Activated CD8-positive, alpha-beta memory T cell treated with anti-CD3 and anti-CD28 coated beads, Interleukin-2, amount 50 U/mL, for 1 hour (primary cell): Measurements from ENCODE around the gene CTDP1.

Experiments used
- DNase-seq: peaks from one replicate; pipeline ENCODE4 v3.0.0-alpha.2; 2020; ENCODE audit errors: extremely low read depth

Gene CTDP1

GRCh38 chr18:79784965-79785770, 105.6 kb downstream of the CTDP1 start:
- no peak for DNase-seq

DNA sequence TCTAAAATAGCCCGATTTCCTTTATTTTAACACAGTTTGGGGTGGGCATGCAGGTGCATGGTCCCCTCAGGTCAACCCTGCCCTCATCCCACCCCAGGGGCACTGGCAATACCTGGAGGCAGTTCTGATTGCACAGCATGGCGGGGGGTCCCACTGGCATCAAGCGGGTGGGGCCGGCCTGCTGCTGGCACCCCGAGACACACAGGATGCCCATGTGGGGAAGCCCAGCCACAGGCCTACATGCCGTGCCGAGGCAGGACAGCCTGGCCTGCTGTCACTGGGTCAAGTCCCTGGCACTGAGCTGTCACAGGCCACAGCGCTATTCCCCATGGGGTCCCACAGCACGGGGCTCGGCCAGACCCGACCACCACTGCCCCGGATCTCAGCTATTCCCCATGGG, 106.2 kb downstream of the CTDP1 start:
- DNase-seq: no peak

DNA sequence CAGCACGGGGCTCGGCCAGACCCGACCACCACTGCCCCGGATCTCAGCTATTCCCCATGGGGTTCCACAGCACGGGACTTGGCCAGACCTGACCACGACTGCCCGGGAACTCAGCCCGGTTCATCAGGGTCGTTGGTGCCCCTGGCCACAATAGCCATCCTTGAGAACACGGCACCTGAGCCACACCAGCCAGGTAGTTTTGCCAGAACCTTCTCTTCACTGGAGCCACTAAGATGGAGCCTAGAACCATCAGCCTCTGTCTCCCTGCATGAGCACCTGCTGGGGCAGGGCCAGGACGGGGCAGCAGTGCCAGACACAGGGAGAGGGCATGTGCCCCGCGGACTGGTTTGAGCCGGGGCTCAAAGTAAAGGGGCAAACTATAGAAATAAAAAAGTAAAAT, 106.7 kb downstream of the CTDP1 start:
- DNase-seq: no peak

- DNase-seq: no peak
These were observed 107.4 kb downstream of the CTDP1 start for GRCh38 chr18:79786786-79787526.

DNA sequence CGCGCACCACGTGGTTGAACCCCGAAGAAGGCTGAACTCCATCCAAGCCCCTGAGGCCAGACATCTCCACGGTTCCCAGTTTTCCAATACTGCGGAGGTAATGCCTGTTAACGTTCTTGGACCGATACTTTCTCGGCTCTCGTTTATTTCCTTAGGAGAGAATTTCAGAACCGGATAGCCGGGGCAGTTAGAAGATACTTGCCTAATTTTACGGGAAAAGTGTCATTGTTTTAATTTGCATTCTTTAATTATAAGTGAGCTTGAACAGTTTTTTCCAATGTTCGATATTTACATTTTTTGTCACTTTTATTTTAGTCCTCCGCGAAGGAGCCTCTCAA, 107.9 kb downstream of the CTDP1 start:
- no peak for DNase-seq

- DNase-seq: no peak
These were observed 108.5 kb downstream of the CTDP1 start for GRCh38 chr18:79787865-79788733.

- DNase-seq: no peak
These were observed 109.1 kb downstream of the CTDP1 start for GRCh38 chr18:79788734-79789085.

- DNase-seq: no peak
These were observed 109.7 kb downstream of the CTDP1 start for GRCh38 chr18:79789091-79789891.

DNA sequence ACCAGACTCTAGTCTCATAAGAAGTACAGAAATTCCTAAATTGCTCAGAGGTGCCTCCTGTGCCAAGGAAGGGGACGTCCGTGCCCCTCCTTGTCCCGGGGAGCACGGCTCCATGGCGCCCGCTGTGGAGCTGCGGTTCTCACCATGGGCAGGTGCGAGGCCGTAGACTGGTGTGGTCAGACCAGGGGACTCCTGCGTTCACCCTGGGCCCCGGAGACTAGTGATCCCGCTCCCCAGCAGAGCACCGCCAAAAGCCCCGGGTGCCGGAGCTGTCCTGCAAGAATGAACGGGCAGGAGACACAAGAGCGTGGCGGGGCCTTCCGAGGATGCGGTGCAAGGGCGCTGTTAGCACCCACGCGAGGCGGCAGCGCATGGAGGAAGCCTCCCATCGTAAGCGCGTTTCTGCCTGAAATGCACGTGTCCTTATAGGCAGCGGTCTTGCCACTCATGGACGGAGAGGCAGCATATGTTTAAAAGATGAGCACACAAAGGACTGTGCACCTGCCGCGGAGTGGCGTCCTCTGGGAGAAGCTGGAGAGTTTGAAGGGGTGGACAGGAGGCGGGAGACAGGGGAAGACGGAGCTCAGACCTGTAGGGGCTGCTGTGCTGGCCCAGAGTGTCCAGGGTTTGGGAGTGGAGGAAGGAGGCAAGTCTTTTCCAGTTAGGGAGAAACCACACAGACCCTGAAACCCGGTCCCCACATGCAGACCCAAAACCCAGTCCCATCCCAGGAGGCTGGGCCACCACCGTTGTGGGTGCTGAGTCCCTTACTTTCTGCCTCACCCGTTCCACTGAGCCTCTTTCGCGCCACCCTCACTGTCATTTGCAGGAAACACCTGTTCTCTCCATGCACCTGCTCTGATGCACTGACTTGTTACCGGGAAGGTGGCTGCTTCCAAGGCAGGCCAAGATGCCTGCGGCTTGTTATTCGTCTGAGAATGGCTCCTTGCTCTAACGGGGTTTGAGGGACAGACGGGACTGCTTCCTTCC, 110.6 kb downstream of the CTDP1 start:
- no peak for DNase-seq

DNA sequence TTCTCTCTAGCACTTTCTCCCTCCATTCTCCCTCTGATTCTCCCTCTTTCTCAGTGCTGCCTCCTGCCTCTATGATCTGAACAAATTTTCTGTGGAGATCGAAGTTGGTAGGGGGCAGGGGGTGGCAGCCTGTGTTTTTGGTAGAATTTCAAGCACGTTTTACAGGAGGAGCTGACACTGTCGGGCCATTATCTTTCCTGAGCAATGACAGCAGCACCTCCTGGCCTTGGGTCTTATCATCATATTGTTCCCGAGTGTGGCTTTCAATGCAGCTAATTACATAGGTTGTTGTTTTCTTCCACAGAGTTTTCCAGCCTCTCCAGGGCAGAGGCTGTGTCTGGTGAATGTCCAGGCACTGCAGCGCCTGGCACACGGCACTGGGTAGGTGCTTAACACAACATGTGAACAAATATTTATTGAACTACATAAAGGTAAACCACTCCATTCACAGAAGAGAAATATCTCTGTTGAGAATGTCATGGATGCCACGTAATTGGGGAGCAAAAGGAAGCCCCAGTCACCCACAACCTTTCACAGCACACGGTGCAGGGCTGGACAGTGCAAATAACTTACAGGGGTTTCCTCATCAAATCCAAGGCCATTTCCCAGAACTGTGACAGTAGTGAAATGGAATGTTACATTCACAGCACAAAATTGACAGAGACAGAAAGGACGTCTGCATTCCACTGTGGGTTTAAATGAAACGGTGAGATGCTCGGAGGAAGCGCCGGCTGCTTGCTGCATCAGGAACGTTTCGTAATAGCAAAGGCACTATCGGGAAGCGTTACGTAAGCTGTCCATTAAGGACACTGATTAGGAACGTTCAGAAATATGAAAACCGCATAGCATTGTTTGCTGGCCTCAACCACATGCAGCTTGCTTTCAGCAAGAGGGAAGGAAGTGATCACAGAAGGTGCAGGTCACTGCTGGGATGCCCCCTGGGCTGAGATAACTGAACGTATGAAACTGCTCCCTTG, 111.7 kb downstream of the CTDP1 start:
- no peak for DNase-seq

DNA sequence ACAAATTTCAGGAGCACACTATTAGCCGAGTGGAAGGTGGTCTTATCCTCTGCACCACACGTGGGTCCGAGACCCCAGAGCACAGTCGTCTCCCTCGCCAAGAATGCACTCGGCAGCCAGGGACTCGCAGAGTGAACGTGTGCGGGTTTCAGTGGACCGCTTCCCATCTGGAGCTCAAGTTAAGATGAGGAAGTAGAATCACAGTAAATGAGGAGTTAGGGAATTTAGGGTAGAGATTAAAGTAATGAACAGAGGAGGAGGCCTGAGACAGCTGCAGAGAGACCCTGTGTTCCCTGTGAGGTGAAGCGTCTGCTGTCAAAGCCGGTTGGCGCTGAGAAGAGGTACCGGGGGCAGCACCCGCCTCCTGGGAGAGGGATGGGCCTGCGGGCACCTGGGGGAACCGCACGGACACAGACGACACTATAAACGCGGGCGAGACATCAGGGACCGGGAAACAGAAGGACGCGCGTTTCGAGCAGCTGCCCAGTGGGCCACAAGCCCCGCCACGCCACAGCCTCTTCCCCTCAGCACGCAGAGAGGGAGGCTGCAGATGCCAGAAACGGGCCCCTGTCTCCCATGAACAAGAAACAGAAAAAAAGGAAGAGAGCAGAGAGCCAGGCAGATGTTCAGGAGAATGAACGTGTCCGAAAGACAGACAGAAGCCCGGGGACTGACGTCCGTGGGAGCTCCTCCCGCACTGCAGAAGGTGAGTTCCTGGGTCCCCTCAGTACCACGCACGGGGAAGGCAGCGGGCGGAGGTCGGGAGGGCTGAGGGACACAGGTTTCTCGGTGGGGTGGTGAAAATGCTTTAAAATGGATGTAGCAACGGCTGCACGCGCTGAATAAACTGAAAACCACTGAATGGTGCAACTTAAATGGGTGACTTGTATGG, 112.7 kb downstream of the CTDP1 start:
- no peak for DNase-seq

DNA sequence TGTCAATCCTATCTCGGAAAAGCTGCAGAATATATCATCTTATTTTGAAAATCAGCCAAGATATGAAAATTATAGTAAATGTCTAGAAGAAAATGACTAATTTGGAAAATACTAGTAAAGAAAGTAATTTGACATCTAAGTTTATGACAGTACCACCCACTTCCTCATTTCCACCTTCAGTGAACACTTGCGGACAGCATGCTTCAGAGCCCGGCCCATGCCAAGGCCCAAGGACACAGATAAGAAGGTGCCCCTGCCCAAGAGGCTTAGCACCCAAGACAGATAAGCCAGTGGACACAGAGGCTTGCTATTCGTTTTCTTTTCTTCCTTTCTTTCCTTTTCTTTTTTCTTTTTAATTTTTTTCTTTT, 113.4 kb downstream of the CTDP1 start:
- DNase-seq: no peak

- no peak for DNase-seq
These were observed 115.2 kb downstream of the CTDP1 start for GRCh38 chr18:79794846-79795245.

- DNase-seq: no peak
These were observed 115.8 kb downstream of the CTDP1 start for GRCh38 chr18:79795446-79795845.

GRCh38 chr18:79796016-79796415, 116.4 kb downstream of the CTDP1 start:
- DNase-seq: no peak

DNA sequence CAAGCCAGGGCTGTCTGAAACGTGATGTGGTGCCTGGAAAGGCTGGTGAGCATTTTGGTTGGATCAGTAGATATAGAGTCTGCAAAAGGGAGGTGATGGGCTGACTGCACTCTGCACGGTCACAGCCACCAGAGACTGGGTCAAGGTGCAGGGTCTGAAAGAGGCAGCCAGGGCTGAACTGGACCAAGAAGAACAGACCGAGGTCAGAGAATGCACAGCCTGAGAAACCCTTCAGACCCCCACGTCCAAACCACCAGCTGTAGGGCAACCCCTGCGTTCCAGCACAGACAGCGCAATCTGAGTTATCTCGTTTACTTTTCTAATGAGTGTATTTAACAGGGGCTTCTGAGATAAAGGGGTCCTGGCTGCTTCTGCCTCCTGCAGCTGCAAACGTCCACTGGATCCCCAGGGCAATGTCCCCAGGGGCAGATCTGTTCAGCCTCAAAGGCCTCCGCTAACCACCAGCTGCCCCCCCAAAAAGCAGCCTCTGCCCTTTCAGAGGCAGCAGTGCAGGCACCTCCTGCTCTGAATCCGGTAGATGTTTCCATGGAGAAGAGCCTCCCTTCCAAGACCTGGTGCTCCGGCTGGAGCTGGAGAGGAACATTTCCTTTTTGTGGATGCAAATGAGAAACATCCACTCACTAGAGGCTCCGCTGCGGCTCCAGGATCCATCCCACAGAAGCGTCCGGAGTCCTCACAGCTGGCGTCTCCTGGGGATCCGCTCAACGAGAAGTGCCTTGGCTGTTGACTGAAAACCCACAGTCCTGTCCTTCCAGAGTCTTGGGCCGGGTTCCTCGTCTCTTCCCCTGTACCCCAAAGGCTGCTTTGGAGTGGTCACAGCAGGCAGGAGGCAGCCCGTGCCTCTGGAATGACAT, 117.2 kb downstream of the CTDP1 start:
- no peak for DNase-seq
